Kidney (tissue), 14 donors: Measurements from ENCODE around the gene EDNRB. TPM values are rescaled to one million over a fixed set of nuclear protein-coding genes. Genes with fewer than 3 reads are reported as not detected.

ENCODE experiments used
- DNase-seq, 5 donors: peaks; one replicate each; pipeline ENCODE4 v3.0.0-alpha.2; 2013 to 2020
- FAIRE-seq: peaks from 2 replicates; lab custom pipeline; 2012; peaks lifted over from hg19 to GRCh38; lab: Jason Lieb, UNC
- H3K27ac ChIP-seq, 2 donors: one replicate each; pipeline ENCODE4 v1.7.0; 2013; ENCODE audit warnings: low read depth in 2 of 2, low read length in 2 of 2, inconsistent platforms in 1 of 2
- H3K27me3 ChIP-seq: one replicate; pipeline ENCODE4 v1.7.1; 2013; ENCODE audit warnings: low read length, inconsistent platforms; ENCODE audit not compliant: control insufficient read depth, insufficient read depth
- H3K36me3 ChIP-seq, 3 donors: one replicate each; pipeline versions ENCODE4 v1.7.0 to v1.7.1; 2013; ENCODE audit warnings: low read length in 3 of 3, control low read depth in 1 of 3, inconsistent platforms in 1 of 3; ENCODE audit not compliant: insufficient read depth in 3 of 3, control insufficient read depth in 2 of 3
- H3K4me1 ChIP-seq, 3 donors: one replicate each; pipeline versions ENCODE4 v1.7.0 to v1.7.1; 2013; ENCODE audit warnings: low read length in 3 of 3, inconsistent platforms in 1 of 3, low read depth in 1 of 3; ENCODE audit not compliant: control insufficient read depth in 2 of 3, insufficient read depth in 2 of 3
- H3K4me3 ChIP-seq, 3 donors: one replicate each; pipeline versions ENCODE4 v1.7.0 to v1.8.1; 2013; ENCODE audit warnings: low read length in 3 of 3, control low read depth in 1 of 3, inconsistent platforms in 1 of 3
- H3K9ac ChIP-seq, 3 donors: one replicate each; pipeline versions ENCODE4 v1.7.0 to v1.7.1; 2013; ENCODE audit warnings: low read length in 3 of 3, control low read depth in 1 of 3, inconsistent platforms in 1 of 3
- H3K9me3 ChIP-seq, 3 donors: one replicate each; pipeline versions ENCODE4 v1.7.0 to v1.7.1; 2013; ENCODE audit warnings: low read length in 3 of 3, control low read depth in 1 of 3, inconsistent platforms in 1 of 3; ENCODE audit not compliant: control insufficient read depth in 2 of 3, insufficient read depth in 1 of 3
- intact Hi-C: fragments of 100-400 bp; cut with DNase I; formaldehyde crosslinking; loops from one replicate; pipeline ENCODE4 v1.11.1; 2022
- polyA plus RNA-seq: library from polyadenylated mRNA; stranded (reverse); fragments of 350-450 nt; fragmentation: Illumina TruSeq; extraction: RNeasy Lipid Tissue Mini Kit (QIAGEN cat#74804); gene quantifications from one replicate; pipeline ENCODE4 v1.2.3, GENCODE V29; 2014; ENCODE audit warnings: low read depth, low replicate concordance; ENCODE audit not compliant: insufficient read depth
- total RNA-seq: library from RNA; stranded (reverse); fragmentation: NEBNext Ultra II Directional; extraction: Animal tissue kit (Norgen Biotek cat#: 25700); gene quantifications from one replicate; pipeline ENCODE4 v1.2.1, GENCODE V29; 2021
- TF ChIP-seq, protein P1 (sequence below): IDR thresholded peaks from 3 replicates; pipeline ENCODE4 v1.5.1; 2012; ENCODE audit warnings: mild to moderate bottlenecking, moderate library complexity, borderline replicate concordance; ENCODE audit not compliant: insufficient read depth; ENCODE audit errors: extremely low read depth
- donor health status: control.
- donor health status: control.
- donor health status: control.
- donor health status: control.
- donor health status: control.
- donor health status: DM: yes; HTN: yes; CAD: no.
- donor health status: Normal renal cell carcinoma (clear cell type).

EDNRB gene
- total and polyA plus RNA-seq, 2 donors from 2014 or later, result 14.0 to 60.1 TPM

DNA sequence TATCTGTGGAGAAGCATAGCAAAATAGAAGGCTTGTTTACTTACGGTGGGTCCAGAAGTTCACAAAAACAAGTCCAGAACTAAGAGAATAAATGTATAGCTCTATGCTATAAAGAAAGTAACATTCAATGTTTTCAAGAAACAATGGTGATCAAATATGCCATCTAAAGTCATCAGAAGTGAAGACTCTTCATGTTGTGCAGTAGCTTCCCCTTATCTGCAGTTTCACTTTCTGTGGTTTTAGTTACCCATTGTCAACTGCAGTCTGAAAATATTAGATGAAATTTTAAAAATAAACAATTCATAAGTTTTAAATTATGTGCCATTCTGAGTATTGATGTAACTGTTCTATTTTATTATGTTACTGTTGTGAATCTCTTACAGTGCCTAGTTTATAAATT is 72.5 kb downstream of the EDNRB start:
- intact Hi-C loops, result no loop called here
- H3K9me3 ChIP-seq, result no peaks in the 10 kb centered on the region
- TF ChIP-seq, protein P1, sequence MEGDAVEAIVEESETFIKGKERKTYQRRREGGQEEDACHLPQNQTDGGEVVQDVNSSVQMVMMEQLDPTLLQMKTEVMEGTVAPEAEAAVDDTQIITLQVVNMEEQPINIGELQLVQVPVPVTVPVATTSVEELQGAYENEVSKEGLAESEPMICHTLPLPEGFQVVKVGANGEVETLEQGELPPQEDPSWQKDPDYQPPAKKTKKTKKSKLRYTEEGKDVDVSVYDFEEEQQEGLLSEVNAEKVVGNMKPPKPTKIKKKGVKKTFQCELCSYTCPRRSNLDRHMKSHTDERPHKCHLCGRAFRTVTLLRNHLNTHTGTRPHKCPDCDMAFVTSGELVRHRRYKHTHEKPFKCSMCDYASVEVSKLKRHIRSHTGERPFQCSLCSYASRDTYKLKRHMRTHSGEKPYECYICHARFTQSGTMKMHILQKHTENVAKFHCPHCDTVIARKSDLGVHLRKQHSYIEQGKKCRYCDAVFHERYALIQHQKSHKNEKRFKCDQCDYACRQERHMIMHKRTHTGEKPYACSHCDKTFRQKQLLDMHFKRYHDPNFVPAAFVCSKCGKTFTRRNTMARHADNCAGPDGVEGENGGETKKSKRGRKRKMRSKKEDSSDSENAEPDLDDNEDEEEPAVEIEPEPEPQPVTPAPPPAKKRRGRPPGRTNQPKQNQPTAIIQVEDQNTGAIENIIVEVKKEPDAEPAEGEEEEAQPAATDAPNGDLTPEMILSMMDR, result no peak
- DNase-seq (no peak), FAIRE-seq (no peak)
- no peak overlapping the region for H3K4me3 ChIP-seq
- no peaks in the 10 kb centered on the region for H3K4me1 ChIP-seq
- no peak overlapping the region for H3K9ac ChIP-seq
- no peaks in the 10 kb centered on the region for H3K36me3 ChIP-seq
- H3K27me3 ChIP-seq, result no peaks in the 10 kb centered on the region
- H3K27ac ChIP-seq, result no peak overlapping the region

Other genes with a start within 250 kb of the EDNRB start
- gene SLAIN1, start 221.1 kb downstream of the EDNRB start, total RNA-seq, result 12.4 TPM
- 6.0 TPM for gene SLAIN1, start 221.1 kb downstream of the EDNRB start, polyA plus RNA-seq